Measurements from ENCODE around the gene PLCB1.

GRCh38 chr20:8645326-8645725, 513.3 kb downstream of the PLCB1 start:
- TF ChIP-seq EZH2 (IDR thresholded peaks at IDR 0.05; ENCODE audit: borderline replicate concordance, low read depth, low read length, poor library complexity, severe bottlenecking) (no peak), CTCF (conservative IDR thresholded peaks at IDR 0.05; ENCODE audit: low read depth, low read length) (no peak)
